BE2C (cell line): Measurements from ENCODE around the gene PARD3B.

Experiments used
- DNase-seq: peaks from one replicate; pipeline ENCODE4 v3.0.0-alpha.2; 2020
- H3K27me3 ChIP-seq: fragments of 250-450 bp; sonication (Bioruptor Pico); 2 replicates; pipeline ENCODE4 v1.5.1; 2020; ENCODE audit warnings: mild to moderate bottlenecking
- H3K36me3 ChIP-seq: fragments of 250-450 bp; sonication (Bioruptor Pico); 2 replicates; pipeline ENCODE4 v1.5.1; 2020; ENCODE audit warnings: mild to moderate bottlenecking
- H3K4me1 ChIP-seq: fragments of 250-450 bp; sonication (Bioruptor Pico); 2 replicates; pipeline ENCODE4 v1.5.1; 2020
- H3K4me3 ChIP-seq: 2 replicates; pipeline ENCODE4 v1.5.1; 2011; ENCODE audit warnings: low read depth, low read length
- H3K9me3 ChIP-seq: fragments of 250-450 bp; sonication (Bioruptor Pico); 2 replicates; pipeline ENCODE4 v1.5.1; 2020
- CTCF ChIP-seq: IDR thresholded peaks from 2 replicates; pipeline ENCODE4 v1.5.1; 2012; ENCODE audit warnings: mild to moderate bottlenecking, low read depth, low read length

PARD3B gene

GRCh38 chr2:205130111-205130829, 585.0 kb downstream of the PARD3B start:
- no peaks in the 10 kb centered on the region for H3K9me3 ChIP-seq
- 0 out of 2 replicates have a peak, but pooled peaks have one; percentile 16 for TF ChIP-seq CTCF
- no peaks in the 10 kb centered on the region for H3K27me3 ChIP-seq
- no peak overlapping the region for H3K4me3 ChIP-seq
- no peaks in the 10 kb centered on the region for H3K36me3 ChIP-seq
- no peak for DNase-seq
- H3K4me1 ChIP-seq = peaks cover 5% of the 10 kb centered on the region; the same call in 1 of the 2 replicates

- Histone ChIP-seq H3K4me3 (no peak overlapping the region), H3K27me3 (no peaks in the 10 kb centered on the region), H3K4me1 (peaks cover 5% of the 10 kb centered on the region; the same call in 1 of the 2 replicates), H3K36me3 (no peaks in the 10 kb centered on the region), H3K9me3 (no peaks in the 10 kb centered on the region)
- no peak for TF ChIP-seq CTCF
- DNase-seq = peak; percentile 13
Observed at GRCh38 chr2:205133544-205133943, 588.3 kb downstream of the PARD3B start.

GRCh38 chr2:205138735-205139134, 593.5 kb downstream of the PARD3B start:
- H3K9me3 ChIP-seq = no peaks in the 10 kb centered on the region
- no peak for TF ChIP-seq CTCF
- no peaks in the 10 kb centered on the region for H3K27me3 ChIP-seq
- H3K4me1 ChIP-seq = peaks cover 8% of the 10 kb centered on the region
- no peak overlapping the region for H3K4me3 ChIP-seq
- no peaks in the 10 kb centered on the region for H3K36me3 ChIP-seq
- no peak for DNase-seq

- TF ChIP-seq CTCF = no peak
- no peaks in the 10 kb centered on the region for H3K9me3 ChIP-seq
- no peaks in the 10 kb centered on the region for H3K36me3 ChIP-seq
- peaks cover 5% of the 10 kb centered on the region for H3K4me1 ChIP-seq
- DNase-seq = peak; percentile 45
- peak overlapping the region; percentile 28 for H3K4me3 ChIP-seq
- no peaks in the 10 kb centered on the region for H3K27me3 ChIP-seq
Observed at GRCh38 chr2:205139822-205140463, 594.7 kb downstream of the PARD3B start.

GRCh38 chr2:205141381-205141780, 596.1 kb downstream of the PARD3B start:
- Histone ChIP-seq H3K4me1 (peaks cover 5% of the 10 kb centered on the region; the same call in 1 of the 2 replicates), H3K9me3 (no peaks in the 10 kb centered on the region)
- TF ChIP-seq CTCF = no peak

GRCh38 chr2:205145888-205146287, 600.6 kb downstream of the PARD3B start:
- TF ChIP-seq CTCF = no peak
- DNase-seq = no peak
- H3K9me3 ChIP-seq = no peaks in the 10 kb centered on the region
- no peak overlapping the region for H3K4me3 ChIP-seq
- H3K27me3 ChIP-seq = no peaks in the 10 kb centered on the region
- no peaks in the 10 kb centered on the region for H3K36me3 ChIP-seq
- peaks cover 10% of the 10 kb centered on the region for H3K4me1 ChIP-seq

More at GRCh38 chr2:205141381-205141780, 596.1 kb downstream of the PARD3B start:
- Histone ChIP-seq H3K27me3 (no peaks in the 10 kb centered on the region), H3K36me3 (no peaks in the 10 kb centered on the region), H3K4me3 (no peak overlapping the region)
- DNase-seq = no peak
